Lower leg skin (tissue), 3 donors: ENCODE measurements around the gene ACOT6.

Experiments
- POLR2A ChIP-seq, 2 donors: fragments of 450-650 bp; IDR thresholded peaks; one replicate each; pipeline ENCODE4 v1.6.1; 2016 to 2017; ENCODE audit warnings: antibody characterized with exemption in 2 of 2, mild to moderate bottlenecking in 1 of 2, moderate library complexity in 1 of 2
- TF ChIP-seq, protein P1 (sequence below), 3 donors: fragments of 450-650 bp; IDR thresholded peaks; one replicate each; pipeline ENCODE4 v1.5.1; 2016; ENCODE audit warnings: antibody characterized with exemption in 3 of 3, mild to moderate bottlenecking in 3 of 3, moderate library complexity in 2 of 3

DNA sequence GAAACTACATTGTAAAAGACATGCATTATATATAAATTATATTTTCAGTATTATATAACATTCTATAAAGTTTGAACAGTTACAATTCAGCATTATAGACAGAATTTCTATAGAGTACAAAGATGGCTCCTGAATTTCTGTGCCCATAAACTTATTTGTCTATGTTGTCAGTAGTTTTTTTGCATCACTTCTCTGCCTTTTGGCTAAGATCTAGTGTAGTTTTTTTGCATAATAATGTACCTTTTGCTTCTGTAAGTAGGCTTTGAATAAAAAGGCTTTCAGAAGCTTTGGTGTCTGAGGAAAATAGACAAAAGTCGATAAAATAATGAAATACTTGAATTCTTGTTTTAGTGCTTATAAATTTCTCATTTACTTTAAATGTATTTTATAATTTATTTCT is 43.5 kb downstream of the ACOT6 start:
- TF ChIP-seq, protein P1, sequence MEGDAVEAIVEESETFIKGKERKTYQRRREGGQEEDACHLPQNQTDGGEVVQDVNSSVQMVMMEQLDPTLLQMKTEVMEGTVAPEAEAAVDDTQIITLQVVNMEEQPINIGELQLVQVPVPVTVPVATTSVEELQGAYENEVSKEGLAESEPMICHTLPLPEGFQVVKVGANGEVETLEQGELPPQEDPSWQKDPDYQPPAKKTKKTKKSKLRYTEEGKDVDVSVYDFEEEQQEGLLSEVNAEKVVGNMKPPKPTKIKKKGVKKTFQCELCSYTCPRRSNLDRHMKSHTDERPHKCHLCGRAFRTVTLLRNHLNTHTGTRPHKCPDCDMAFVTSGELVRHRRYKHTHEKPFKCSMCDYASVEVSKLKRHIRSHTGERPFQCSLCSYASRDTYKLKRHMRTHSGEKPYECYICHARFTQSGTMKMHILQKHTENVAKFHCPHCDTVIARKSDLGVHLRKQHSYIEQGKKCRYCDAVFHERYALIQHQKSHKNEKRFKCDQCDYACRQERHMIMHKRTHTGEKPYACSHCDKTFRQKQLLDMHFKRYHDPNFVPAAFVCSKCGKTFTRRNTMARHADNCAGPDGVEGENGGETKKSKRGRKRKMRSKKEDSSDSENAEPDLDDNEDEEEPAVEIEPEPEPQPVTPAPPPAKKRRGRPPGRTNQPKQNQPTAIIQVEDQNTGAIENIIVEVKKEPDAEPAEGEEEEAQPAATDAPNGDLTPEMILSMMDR (IDR thresholded peaks at IDR 0.05), result no peak
- TF ChIP-seq POLR2A (IDR thresholded peaks at IDR 0.05), result no peak
